Measurements from ENCODE around the gene ORAI2. TPM values are rescaled to one million over a fixed set of nuclear protein-coding genes. Genes with fewer than 3 reads are reported as not detected.
"Not testable (repeated sequence)": the region's sequence is repeated elsewhere in the genome, so short reads cannot be mapped to it uniquely, and the experiment has no call there.

ORAI2 gene
- total and polyA plus RNA-seq, 7 experiments from 2014 or later: 19.9 to 72.6 (median 28.5) TPM

DNA sequence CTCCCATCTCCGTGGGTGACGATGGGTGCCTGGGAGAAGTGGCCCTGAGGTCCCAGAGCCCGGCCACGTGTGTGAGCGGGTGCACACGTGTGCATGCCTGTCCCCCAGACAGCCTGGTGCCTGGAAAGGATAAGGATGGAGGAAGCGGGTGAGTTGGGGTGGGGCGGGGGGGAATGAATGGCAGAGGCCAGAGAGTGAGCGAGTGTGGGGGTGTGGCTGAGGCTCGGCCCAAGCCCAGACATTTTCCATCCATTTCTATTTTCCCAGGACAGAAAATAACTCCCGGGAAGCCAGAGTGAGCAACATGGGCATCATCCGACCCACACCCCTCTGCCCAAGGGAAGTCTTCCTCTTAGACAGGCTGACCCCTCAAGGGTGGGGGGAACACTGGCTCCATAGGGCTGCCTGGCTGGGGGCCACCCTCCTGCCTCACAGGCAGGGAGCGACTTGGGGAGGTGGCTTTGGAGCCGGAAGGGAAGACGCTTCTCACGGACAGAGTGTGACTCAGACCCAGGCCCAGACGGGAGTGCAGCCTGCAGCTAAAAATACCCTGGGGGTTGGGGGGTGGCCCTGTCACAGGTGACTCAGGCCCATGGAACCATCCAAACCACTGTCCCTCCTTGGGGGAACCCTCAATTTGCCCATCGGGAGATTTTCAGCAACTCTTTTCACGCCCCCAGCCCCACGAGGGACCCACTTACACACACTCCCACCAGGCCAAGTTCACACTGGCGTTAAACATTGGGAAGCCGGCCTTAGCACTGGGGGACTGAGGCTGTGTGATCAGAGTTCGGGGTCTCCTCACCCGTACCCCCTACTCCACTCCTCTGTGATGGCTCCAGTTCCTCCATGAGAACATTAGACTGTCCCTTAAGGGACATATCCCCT, 72.2 kb downstream of the ORAI2 start:
- CTCF ChIA-PET; H3K27me3 ChIP-seq (ENCODE audit: control insufficient read depth in 2 of 2, insufficient read depth in 2 of 2, low read length in 2 of 2); H3K4me1 Mint-ChIP-seq; H3K4me1 ChIP-seq (ENCODE audit: control insufficient read depth in 2 of 2, insufficient read depth in 2 of 2, low read length in 2 of 2); POLR2A ChIA-PET; H3K36me3 Mint-ChIP-seq; H3K36me3 ChIP-seq (ENCODE audit: control insufficient read depth in 2 of 3, insufficient read depth in 3 of 3, low read length in 3 of 3); H3K9me3 Mint-ChIP-seq; DNase-seq; H3K4me3 Mint-ChIP-seq; H3K9me3 ChIP-seq (ENCODE audit: control insufficient read depth in 2 of 3, low read length in 3 of 3); H3K4me3 ChIP-seq (ENCODE audit: low read length); intact Hi-C loops (cut with micrococcal nuclease); H3K27me3 Mint-ChIP-seq; H3K27ac ChIP-seq (ENCODE audit: low read depth, low read length); H3K27ac Mint-ChIP-seq: not testable (repeated sequence)
- ATAC-seq: peak; percentile 18

Small RNA genes lying within 50 kb of the gene (microRNA-seq; reads per million reads assigned to microRNA genes)
- gene MIR4467 (ENCODE audit: borderline microRNAs expressed) (not detected), gene MIR5090 (ENCODE audit: borderline microRNAs expressed) (3.6 reads per million), gene MIR548O (ENCODE audit: borderline microRNAs expressed) (not detected)

Other genes starting within 250 kb of the ORAI2 start
- gene SH2B2, start 146.7 kb upstream of the ORAI2 start, total RNA-seq: 10 to 100 TPM in 1 of 5 experiments, 1 to 10 TPM in 3, under 1 TPM in 1; 0.87 to 10.9 (median 2.0) TPM
- under 1 TPM; 0.25 to 0.58 TPM for gene SH2B2, start 146.7 kb upstream of the ORAI2 start, polyA plus RNA-seq
- gene SPDYE6, start 77.1 kb upstream of the ORAI2 start, total RNA-seq: under 1 TPM in 1 of 5 experiments, not detected in 4; 0.51 TPM
- gene SPDYE6, start 77.1 kb upstream of the ORAI2 start, polyA plus RNA-seq: under 1 TPM; 0.14 to 0.25 TPM
- gene PRKRIP1, start 37.2 kb upstream of the ORAI2 start, total RNA-seq: 10 to 100 TPM; 36.4 to 58.4 (median 47.0) TPM
- 10 to 100 TPM; 15.7 to 33.2 TPM for gene PRKRIP1, start 37.2 kb upstream of the ORAI2 start, polyA plus RNA-seq
- 10 to 100 TPM in 3 of 5 experiments, 1 to 10 TPM in 2; 4.0 to 14.3 (median 10.1) TPM for gene ALKBH4, start 31.3 kb downstream of the ORAI2 start, total RNA-seq
- 10 to 100 TPM; 18.1 to 24.7 TPM for gene ALKBH4, start 31.3 kb downstream of the ORAI2 start, polyA plus RNA-seq
- 10 to 100 TPM; 12.4 to 25.3 (median 24.7) TPM for gene LRWD1, start 31.4 kb downstream of the ORAI2 start, total RNA-seq
- 10 to 100 TPM in 1 of 2 donors, 1 to 10 TPM in 1; 8.7 to 18.5 TPM for gene LRWD1, start 31.4 kb downstream of the ORAI2 start, polyA plus RNA-seq
- 10 to 100 TPM; 36.9 to 47.7 (median 41.3) TPM for gene POLR2J, start 45.3 kb downstream of the ORAI2 start, total RNA-seq
- 100 to 1,000 TPM in 1 of 2 donors, 10 to 100 TPM in 1; 64.2 to 109 TPM for gene POLR2J, start 45.3 kb downstream of the ORAI2 start, polyA plus RNA-seq
- gene RASA4B, start 84.2 kb downstream of the ORAI2 start, total RNA-seq: 10 to 100 TPM; 16.6 to 36.3 (median 24.0) TPM
- gene RASA4B, start 84.2 kb downstream of the ORAI2 start, polyA plus RNA-seq: 10 to 100 TPM; 11.3 to 15.9 TPM
- gene UPK3BL2, start 110.1 kb downstream of the ORAI2 start, total RNA-seq: 10 to 100 TPM; 22.8 to 85.3 (median 64.6) TPM
- gene UPK3BL2, start 110.1 kb downstream of the ORAI2 start, polyA plus RNA-seq: 1 to 10 TPM; 3.4 to 6.7 TPM
- 1 to 10 TPM in 1 of 5 experiments, under 1 TPM in 3, not detected in 1; 0.29 to 1.1 (median 0.32) TPM for gene SPDYE2, start 117.7 kb downstream of the ORAI2 start, total RNA-seq
- gene SPDYE2, start 117.7 kb downstream of the ORAI2 start, polyA plus RNA-seq: under 1 TPM; 0.33 to 0.35 TPM
- gene POLR2J3, start 139.0 kb downstream of the ORAI2 start, total RNA-seq: 100 to 1,000 TPM in 4 of 5 experiments, 10 to 100 TPM in 1; 70.8 to 142 (median 113) TPM
- 10 to 100 TPM; 27.3 to 33.0 TPM for gene POLR2J3, start 139.0 kb downstream of the ORAI2 start, polyA plus RNA-seq
- gene RASA4, start 183.2 kb downstream of the ORAI2 start, total RNA-seq: 100 to 1,000 TPM in 2 of 5 experiments, 10 to 100 TPM in 3; 44.0 to 104 (median 62.9) TPM
- 10 to 100 TPM; 24.6 to 44.1 TPM for gene RASA4, start 183.2 kb downstream of the ORAI2 start, polyA plus RNA-seq
- gene UPK3BL1, start 209.2 kb downstream of the ORAI2 start, total RNA-seq: 100 to 1,000 TPM in 2 of 5 experiments, 10 to 100 TPM in 3; 25.9 to 107 (median 49.2) TPM
- gene UPK3BL1, start 209.2 kb downstream of the ORAI2 start, polyA plus RNA-seq: 10 to 100 TPM; 26.5 to 27.3 TPM
- not detected for gene SPDYE2B, start 216.7 kb downstream of the ORAI2 start, total RNA-seq
- gene SPDYE2B, start 216.7 kb downstream of the ORAI2 start, polyA plus RNA-seq: not detected
- 10 to 100 TPM; 23.9 to 48.2 (median 31.1) TPM for gene POLR2J2, start 238.1 kb downstream of the ORAI2 start, total RNA-seq
- gene POLR2J2, start 238.1 kb downstream of the ORAI2 start, polyA plus RNA-seq: 1 to 10 TPM; 3.9 to 6.4 TPM